ENCODE data around the gene TBX15. TPM values are rescaled to one million over a fixed set of nuclear protein-coding genes. Genes with fewer than 3 reads are reported as not detected.
"Not testable (repeated sequence)": the region's sequence is repeated elsewhere in the genome, so short reads cannot be mapped to it uniquely, and the experiment has no call there.

The TBX15 gene
- total RNA-seq, 4 donors from 2014 or later = 0.21 to 0.62 TPM; not detected in 2

GRCh38 chr1:118960567-118961136 lies 27.5 kb downstream of the TBX15 start:
- no peaks in the 10 kb centered on the region for H3K9me3 ChIP-seq
- no peaks in the 10 kb centered on the region for H3K4me1 ChIP-seq
- intact Hi-C loops (cut with DNase I; ENCODE audit: low total_unique reads) = no loop called here
- H3K27ac ChIP-seq = no peak overlapping the region
- no peaks in the 10 kb centered on the region for H3K27me3 ChIP-seq
- TF ChIP-seq CTCF (IDR thresholded peaks at IDR 0.05) (no peak), POLR2A (IDR thresholded peaks at IDR 0.05) (no peak)
- H3K4me3 ChIP-seq = no peak overlapping the region
- no peaks in the 10 kb centered on the region for H3K36me3 ChIP-seq
- no peak for DNase-seq

- no peak overlapping the region for H3K4me3 ChIP-seq
- H3K4me1 ChIP-seq = no peaks in the 10 kb centered on the region
- no peak overlapping the region for H3K27ac ChIP-seq
- no peaks in the 10 kb centered on the region for H3K36me3 ChIP-seq
- no peaks in the 10 kb centered on the region for H3K27me3 ChIP-seq
- no peak for DNase-seq
- intact Hi-C loops (cut with DNase I; ENCODE audit: low total_unique reads) = no loop called here
- no peak for TF ChIP-seq CTCF (IDR thresholded peaks at IDR 0.05)
- no peak for TF ChIP-seq POLR2A (IDR thresholded peaks at IDR 0.05)
- no peaks in the 10 kb centered on the region for H3K9me3 ChIP-seq
Measured at GRCh38 chr1:118960026-118960561, 28.0 kb downstream of the TBX15 start.

- Histone ChIP-seq H3K4me3 (no peak overlapping the region), H3K9me3 (no peaks in the 10 kb centered on the region), H3K27me3 (no peaks in the 10 kb centered on the region), H3K27ac (no peak overlapping the region), H3K4me1 (no peaks in the 10 kb centered on the region), H3K36me3 (no peaks in the 10 kb centered on the region)
- TF ChIP-seq POLR2A (IDR thresholded peaks at IDR 0.05) (no peak), CTCF (IDR thresholded peaks at IDR 0.05) (no peak)
- intact Hi-C loops (cut with DNase I; ENCODE audit: low total_unique reads) = no loop called here
- no peak for DNase-seq
Measured at GRCh38 chr1:118958937-118959631, 29.1 kb downstream of the TBX15 start.

- no peak overlapping the region for H3K4me3 ChIP-seq
- TF ChIP-seq POLR2A (IDR thresholded peaks at IDR 0.05) = no peak
- no peak for TF ChIP-seq CTCF (IDR thresholded peaks at IDR 0.05)
- no peaks in the 10 kb centered on the region for H3K9me3 ChIP-seq
- H3K27ac ChIP-seq = no peak overlapping the region
- no peaks in the 10 kb centered on the region for H3K36me3 ChIP-seq
- DNase-seq = no peak
- no peaks in the 10 kb centered on the region for H3K27me3 ChIP-seq
- intact Hi-C loops (cut with DNase I; ENCODE audit: low total_unique reads) = no loop called here
- no peaks in the 10 kb centered on the region for H3K4me1 ChIP-seq
Measured at GRCh38 chr1:118958140-118958539, 30.0 kb downstream of the TBX15 start.

GRCh38 chr1:118957579-118957978 lies 30.6 kb downstream of the TBX15 start:
- H3K4me1 ChIP-seq; H3K27ac ChIP-seq; H3K9me3 ChIP-seq; H3K27me3 ChIP-seq; intact Hi-C loops (cut with DNase I; ENCODE audit: low total_unique reads); DNase-seq; H3K4me3 ChIP-seq; H3K36me3 ChIP-seq: not testable (repeated sequence)
